Osteoblast (primary cell): ENCODE measurements around the gene IRF6. TPM values are rescaled to one million over a fixed set of nuclear protein-coding genes. Genes with fewer than 3 reads are reported as not detected.

Experiments used
- DNase-seq: peaks from one replicate; pipeline ENCODE4 v3.0.0; 2011; ENCODE audit warnings: low spot score, mixed read lengths; ENCODE audit not compliant: insufficient read length; ENCODE audit errors: missing footprints
- H2AFZ ChIP-seq: 2 replicates; pipeline ENCODE4 v1.6.0; 2011; ENCODE audit warnings: mild to moderate bottlenecking, low read length
- H3K27ac ChIP-seq: 2 replicates; pipeline ENCODE4 v1.5.1; 2011; ENCODE audit warnings: mild to moderate bottlenecking, low read depth, low read length, moderate library complexity
- H3K27me3 ChIP-seq: 2 replicates; pipeline ENCODE4 v1.6.0; 2012; ENCODE audit warnings: mild to moderate bottlenecking, control low read depth, inconsistent platforms, low read length, moderate library complexity; ENCODE audit not compliant: insufficient read depth
- H3K36me3 ChIP-seq: 2 replicates; pipeline ENCODE4 v1.5.1; 2011; ENCODE audit warnings: mild to moderate bottlenecking, low read length, control low read depth, moderate library complexity; ENCODE audit not compliant: insufficient read depth
- H3K4me1 ChIP-seq: 2 replicates; pipeline ENCODE4 v1.5.1; 2011; ENCODE audit warnings: mild to moderate bottlenecking, low read length, control low read depth, moderate library complexity; ENCODE audit not compliant: insufficient read depth
- H3K4me2 ChIP-seq: 2 replicates; pipeline ENCODE4 v1.6.0; 2011; ENCODE audit warnings: mild to moderate bottlenecking, low read length; ENCODE audit not compliant: insufficient read depth
- H3K4me3 ChIP-seq: fragments of 200-600 bp; sonication (generic); 3 replicates; pipeline ENCODE4 v1.5.1; 2012; ENCODE audit warnings: mild to moderate bottlenecking, low read length, inconsistent platforms; ENCODE audit not compliant: insufficient read depth
- H3K79me2 ChIP-seq: 2 replicates; pipeline ENCODE4 v1.6.0; 2012; ENCODE audit warnings: mild to moderate bottlenecking, low read length, control low read depth, inconsistent platforms; ENCODE audit not compliant: insufficient read depth
- H3K9me3 ChIP-seq: 2 replicates; pipeline ENCODE4 v1.5.1; 2011; ENCODE audit warnings: low read depth, low read length, control low read depth
- H4K20me1 ChIP-seq: 2 replicates; pipeline ENCODE4 v1.6.0; 2012; ENCODE audit warnings: mild to moderate bottlenecking, low read length, control low read depth; ENCODE audit not compliant: insufficient read depth
- CTCF ChIP-seq: IDR thresholded peaks from 2 replicates; pipeline ENCODE4 v1.5.1; 2011; ENCODE audit warnings: mild to moderate bottlenecking, low read depth, low read length, moderate library complexity; ENCODE audit errors: extremely low read depth
- total RNA-seq: library from RNA; depleted of rRNA; stranded (reverse); fragments of >200 nt; gene quantifications from 2 replicates; pipeline ENCODE4 v1.2.3, GENCODE V29; 2012

IRF6 gene
- total RNA-seq, 1 donor, result 0.72 TPM

- Histone ChIP-seq H3K4me1 (peaks cover 21% of the 10 kb centered on the region), H3K4me2 (peak overlapping the region; percentile 66), H3K27ac (peak overlapping the region; percentile 91), H3K4me3 (peak overlapping the region; percentile 36), H3K9me3 (no peaks in the 10 kb centered on the region), H3K36me3 (no peaks in the 10 kb centered on the region), H3K79me2 (no peaks in the 10 kb centered on the region), H4K20me1 (no peaks in the 10 kb centered on the region), H2AFZ (peak overlapping the region; percentile 56), H3K27me3 (no peaks in the 10 kb centered on the region)
- no peak for DNase-seq
- TF ChIP-seq CTCF, result no peak
Observed at GRCh38 chr1:209741889-209742288, 64.1 kb downstream of the IRF6 start.

DNA sequence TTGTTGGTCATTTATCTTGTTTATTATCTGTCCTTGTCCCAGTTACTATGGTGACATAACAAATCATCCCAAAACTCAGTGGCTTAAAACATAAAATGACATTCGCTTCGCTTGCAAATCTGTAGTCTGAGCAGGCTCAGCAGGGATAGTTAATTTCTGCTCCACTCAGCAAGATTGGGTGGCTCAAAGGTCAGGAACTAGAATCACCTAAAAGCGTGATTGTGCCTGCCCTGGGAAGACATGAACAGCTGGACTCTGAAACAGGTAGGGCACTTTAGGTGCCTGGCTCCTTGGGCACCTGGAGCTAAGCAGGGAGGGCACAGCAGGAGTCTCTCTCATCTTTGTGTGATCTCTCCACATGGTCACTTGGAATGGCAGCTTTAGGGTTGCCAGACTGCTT lies 64.7 kb downstream of the IRF6 start:
- Histone ChIP-seq H3K9me3 (no peaks in the 10 kb centered on the region), H3K27me3 (no peaks in the 10 kb centered on the region), H3K79me2 (no peaks in the 10 kb centered on the region), H4K20me1 (no peaks in the 10 kb centered on the region), H3K4me2 (no peak overlapping the region), H3K27ac (no peak overlapping the region), H3K36me3 (no peaks in the 10 kb centered on the region), H3K4me1 (peaks cover 21% of the 10 kb centered on the region), H3K4me3 (no peak overlapping the region), H2AFZ (no peak overlapping the region)
- DNase-seq, result no peak
- TF ChIP-seq CTCF, result no peak

- Histone ChIP-seq H3K4me2 (no peak overlapping the region), H3K9me3 (no peaks in the 10 kb centered on the region), H3K79me2 (no peaks in the 10 kb centered on the region), H3K4me1 (peaks cover 28% of the 10 kb centered on the region), H3K27ac (no peak overlapping the region), H3K4me3 (no peak overlapping the region), H3K36me3 (no peaks in the 10 kb centered on the region), H4K20me1 (no peaks in the 10 kb centered on the region), H3K27me3 (no peaks in the 10 kb centered on the region), H2AFZ (no peak overlapping the region)
- TF ChIP-seq CTCF, result no peak
- no peak for DNase-seq
Observed at GRCh38 chr1:209738270-209738669, 67.7 kb downstream of the IRF6 start.

DNA sequence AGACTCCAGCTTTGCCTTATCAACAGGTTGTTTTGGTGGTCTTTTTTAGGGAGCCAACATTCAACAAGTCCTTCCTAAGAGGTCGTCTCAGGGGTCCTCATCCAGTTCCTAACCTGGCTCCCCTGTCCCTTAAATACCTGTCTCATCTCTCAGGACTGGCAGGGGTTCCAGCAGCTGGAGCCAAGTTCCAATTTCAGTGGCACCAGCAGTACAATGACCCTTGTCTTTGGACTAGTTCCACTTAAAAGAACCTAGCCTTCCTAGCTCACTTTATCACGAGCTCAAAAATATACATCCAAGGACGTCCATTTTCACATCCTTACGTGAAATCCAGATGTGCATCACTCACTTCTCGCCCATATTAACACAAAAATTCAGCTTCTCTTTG lies 68.8 kb downstream of the IRF6 start:
- H3K4me2 ChIP-seq, result no peak overlapping the region
- peak; percentile 25 for DNase-seq
- H3K4me1 ChIP-seq, result peaks cover 23% of the 10 kb centered on the region
- no peaks in the 10 kb centered on the region for H3K79me2 ChIP-seq
- H4K20me1 ChIP-seq, result no peaks in the 10 kb centered on the region
- no peak overlapping the region for H3K4me3 ChIP-seq
- H3K9me3 ChIP-seq, result no peaks in the 10 kb centered on the region
- no peaks in the 10 kb centered on the region for H3K36me3 ChIP-seq
- H2AFZ ChIP-seq, result no peak overlapping the region
- TF ChIP-seq CTCF, result no peak
- no peaks in the 10 kb centered on the region for H3K27me3 ChIP-seq
- H3K27ac ChIP-seq, result no peak overlapping the region
